OCI-LY7 (cell line): Measurements from ENCODE around the gene BFAR. TPM values are rescaled to one million over a fixed set of nuclear protein-coding genes. Genes with fewer than 3 reads are reported as not detected.

Experiments used
- BruUV-seq: library from RNA; stranded (reverse); fragments of 400-500 nt; replicated peaks from 2 replicates; lab custom pipeline; 2021; lab: Mats Ljungman, UMichigan
- CTCF ChIA-PET: fragments of 300-600 bp; sonication (Branson Sonifier 250); formaldehyde crosslinking; loops from one replicate; lab custom pipeline; 2022; ENCODE audit warnings: antibody characterized with exemption; ENCODE audit not compliant: unreplicated experiment; lab: Charles Lee
- POLR2A ChIA-PET: fragments of 300-600 bp; sonication (Branson Sonifier 250); formaldehyde crosslinking; loops from one replicate; lab custom pipeline; 2022; ENCODE audit warnings: antibody characterized with exemption; lab: Charles Lee
- DNase-seq: peaks from one replicate; pipeline ENCODE4 v3.0.0-alpha.2; 2015; ENCODE audit warnings: low spot score
- H2AFZ ChIP-seq: fragments of 200-600 bp; sonication (generic), shearing (Covaris generic); 2 replicates; pipeline ENCODE4 v1.6.1; 2014; ENCODE audit warnings: mild to moderate bottlenecking, antibody characterized with exemption, low read length, moderate library complexity
- H3K27ac ChIP-seq: fragments of 200-600 bp; sonication (generic); 2 replicates; pipeline ENCODE4 v1.5.1; 2014; ENCODE audit warnings: mixed run types, low read depth, mild to moderate bottlenecking, moderate library complexity, low read length, inconsistent platforms; ENCODE audit not compliant: poor library complexity, severe bottlenecking
- H3K36me3 ChIP-seq: fragments of 200-600 bp; sonication (generic); 2 replicates; pipeline ENCODE4 v1.6.1; 2014; ENCODE audit warnings: mild to moderate bottlenecking, antibody characterized with exemption, low read length, moderate library complexity, mixed read lengths; ENCODE audit not compliant: insufficient read depth
- H3K4me1 ChIP-seq: fragments of 200-600 bp; sonication (generic); 2 replicates; pipeline ENCODE4 v1.5.1; 2014; ENCODE audit warnings: mild to moderate bottlenecking, low read length; ENCODE audit not compliant: insufficient read depth, poor library complexity, severe bottlenecking
- H3K4me2 ChIP-seq: fragments of 200-600 bp; sonication (generic); 2 replicates; pipeline ENCODE4 v1.6.1; 2014; ENCODE audit warnings: mild to moderate bottlenecking, low read length
- H3K4me3 ChIP-seq: fragments of 200-600 bp; sonication (generic); 2 replicates; pipeline ENCODE4 v1.5.1; 2014; ENCODE audit warnings: mild to moderate bottlenecking, low read depth, low read length; ENCODE audit not compliant: poor library complexity, severe bottlenecking
- H3K79me2 ChIP-seq: fragments of 200-600 bp; sonication (generic); 2 replicates; pipeline ENCODE4 v1.6.1; 2016; ENCODE audit warnings: low read depth, mild to moderate bottlenecking, low read length, moderate library complexity, mixed read lengths; ENCODE audit not compliant: insufficient read depth
- H3K9me2 ChIP-seq: fragments of 200-600 bp; sonication (generic); 2 replicates; pipeline ENCODE4 v1.6.1; 2016; ENCODE audit warnings: mild to moderate bottlenecking, low read length, mixed read lengths; ENCODE audit not compliant: insufficient read depth
- H3K9me3 ChIP-seq: fragments of 200-600 bp; sonication (generic); 2 replicates; pipeline ENCODE4 v1.6.1; 2014; ENCODE audit warnings: mild to moderate bottlenecking, mixed run types, low read length, mixed read lengths
- H4K20me1 ChIP-seq: fragments of 200-600 bp; sonication (generic); 2 replicates; pipeline ENCODE4 v1.6.1; 2014; ENCODE audit warnings: mild to moderate bottlenecking, antibody characterized with exemption, low read length, moderate library complexity, mixed read lengths; ENCODE audit not compliant: insufficient read depth
- CTCF ChIP-seq: fragments of 200-600 bp; sonication (generic); conservative IDR thresholded peaks from 2 replicates; pipeline ENCODE4 v1.5.1; 2014; ENCODE audit warnings: mild to moderate bottlenecking, antibody characterized with exemption, low read length, moderate library complexity, mixed read lengths
- EZH2phosphoT487 ChIP-seq: fragments of 200-600 bp; sonication (generic); IDR thresholded peaks from 2 replicates; pipeline ENCODE4 v1.6.1; 2018; ENCODE audit warnings: low read depth, borderline replicate concordance, mild to moderate bottlenecking, mixed run types, antibody characterized with exemption, low read length, moderate library complexity, mixed read lengths
- intact Hi-C: fragments of 100-400 bp; cut with micrococcal nuclease; formaldehyde crosslinking; loops from one replicate; pipeline ENCODE4 v1.10.0; 2022; ENCODE audit not compliant: unreplicated experiment
- total RNA-seq, 2 experiments: library from RNA; depleted of rRNA in 1 of 2; stranded (reverse); fragments of >200 nt in 1 of 2; shearing (Covaris generic) in 1 of 2; gene quantifications; 2 replicates each; pipeline ENCODE4 v1.2.3, GENCODE V29; 2014 to 2022

Gene BFAR
- total RNA-seq, 2 experiments from 2014 or later: 36.7 to 63.4 TPM

- intact Hi-C loops: no loop called here
- POLR2A ChIA-PET: no interaction called here
- no TSS peak for BruUV-seq
These were observed 5.7 kb upstream of the BFAR start for GRCh38 chr16:14627078-14627477.

GRCh38 chr16:14628806-14629611, 3.7 kb upstream of the BFAR start:
- peak; percentile 30 for DNase-seq

More at GRCh38 chr16:14627078-14627477, 5.7 kb upstream of the BFAR start:
- Histone ChIP-seq H3K79me2 (peaks cover 34% of the 10 kb centered on the region), H3K4me3 (no peak overlapping the region), H2AFZ (no peak overlapping the region), H3K4me1 (peaks cover 31% of the 10 kb centered on the region), H4K20me1 (no peaks in the 10 kb centered on the region), H3K9me3 (no peaks in the 10 kb centered on the region), H3K36me3 (peaks cover 66% of the 10 kb centered on the region), H3K9me2 (no peaks in the 10 kb centered on the region), H3K27ac (no peak overlapping the region), H3K4me2 (no peak overlapping the region)
- CTCF ChIA-PET: no interaction called here
- DNase-seq: no peak
- TF ChIP-seq CTCF: no peak

More at GRCh38 chr16:14628806-14629611, 3.7 kb upstream of the BFAR start:
- Histone ChIP-seq H3K9me2 (no peaks in the 10 kb centered on the region), H3K4me2 (peak overlapping the region; percentile 96), H3K4me1 (peaks cover 33% of the 10 kb centered on the region), H2AFZ (peak overlapping the region; percentile 5; the same call in 1 of the 2 replicates), H3K27ac (peak overlapping the region; percentile 83), H3K4me3 (peak overlapping the region; percentile 93), H3K9me3 (no peaks in the 10 kb centered on the region), H3K36me3 (peaks cover 47% of the 10 kb centered on the region), H3K79me2 (peaks cover 50% of the 10 kb centered on the region), H4K20me1 (no peaks in the 10 kb centered on the region)
- TF ChIP-seq EZH2phosphoT487: no peak
- TF ChIP-seq CTCF: no peak
- BruUV-seq: TSS peak; percentile 31
- intact Hi-C loops: no loop called here
- ChIA-PET CTCF (no interaction called here), POLR2A (interaction anchor here (0.7 to 3.0 kb wide), 6 partner anchors 9 to 31 kb away, joined by 3 to 16 read pairs (median 6); no protein-coding TSS in a partner anchor)
